GM21367 (cell line): ENCODE results near the gene LMO7.
"Not testable (repeated sequence)": the region's sequence is repeated elsewhere in the genome, so short reads cannot be mapped to it uniquely, and the experiment has no call there.

Source experiments
- ATAC-seq: cut with Tn5 transposase; IDR thresholded peaks from one replicate; pipeline ENCODE4 v1.9.1; 2021; ENCODE audit not compliant: unreplicated experiment

LMO7 gene

DNA sequence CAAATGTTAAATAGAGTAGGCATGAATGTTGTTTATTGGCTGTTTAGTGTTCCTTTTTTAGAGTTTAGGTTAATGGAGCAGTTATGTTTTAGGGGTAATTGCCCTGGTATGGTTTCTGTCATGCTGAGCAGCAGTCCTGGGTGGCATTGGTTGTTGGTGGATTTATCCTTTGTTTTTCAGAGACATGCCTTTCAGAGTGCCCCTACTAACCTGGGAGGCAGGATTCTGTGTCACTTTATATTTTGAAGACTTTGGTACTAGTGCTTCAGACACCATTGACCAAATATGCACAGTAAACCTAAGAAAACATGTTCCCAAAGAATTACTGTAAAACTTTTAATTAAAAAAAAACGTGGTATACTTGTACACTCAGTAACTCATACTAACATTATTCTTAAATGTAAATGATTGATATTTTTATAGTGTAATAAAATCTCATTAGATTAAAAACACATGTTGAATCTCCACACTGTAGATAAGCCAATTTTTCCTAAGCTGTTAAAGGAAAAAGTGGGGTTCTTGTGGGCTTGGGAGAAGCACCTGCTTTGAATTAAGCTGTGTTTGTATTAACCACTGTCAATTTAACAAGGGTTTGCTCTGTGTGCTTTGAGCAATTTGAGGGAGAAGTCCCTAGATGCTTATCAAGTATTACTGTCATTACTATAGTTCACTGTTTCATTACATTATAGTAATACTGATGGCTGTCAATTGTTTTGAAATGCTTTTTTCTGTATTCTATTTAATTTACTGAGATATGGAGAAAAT, 133.2 kb downstream of the LMO7 start:
- no peak for ATAC-seq

GRCh38 chr13:75770164-75770563, 134.0 kb downstream of the LMO7 start:
- no peak for ATAC-seq

DNA sequence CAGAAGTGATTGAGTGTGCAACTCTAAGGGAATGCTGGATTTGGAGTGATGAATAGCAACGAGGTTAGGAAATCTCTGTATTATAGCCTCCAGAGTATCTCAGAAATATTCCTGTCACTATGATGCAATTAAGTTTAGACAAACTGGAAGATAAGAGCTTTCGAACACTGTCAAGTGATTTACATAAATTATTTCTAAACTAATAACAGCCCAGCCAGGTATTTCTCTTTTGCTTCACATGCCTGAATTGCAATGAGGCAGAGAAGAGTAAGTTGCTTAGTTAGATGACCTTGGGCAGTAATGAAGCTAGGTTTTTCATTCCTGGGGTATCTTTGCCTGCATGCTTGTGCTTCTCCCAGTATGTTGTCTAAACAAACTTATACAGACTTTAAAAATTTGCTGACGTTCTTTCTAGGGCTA, 134.5 kb downstream of the LMO7 start:
- no peak for ATAC-seq

DNA sequence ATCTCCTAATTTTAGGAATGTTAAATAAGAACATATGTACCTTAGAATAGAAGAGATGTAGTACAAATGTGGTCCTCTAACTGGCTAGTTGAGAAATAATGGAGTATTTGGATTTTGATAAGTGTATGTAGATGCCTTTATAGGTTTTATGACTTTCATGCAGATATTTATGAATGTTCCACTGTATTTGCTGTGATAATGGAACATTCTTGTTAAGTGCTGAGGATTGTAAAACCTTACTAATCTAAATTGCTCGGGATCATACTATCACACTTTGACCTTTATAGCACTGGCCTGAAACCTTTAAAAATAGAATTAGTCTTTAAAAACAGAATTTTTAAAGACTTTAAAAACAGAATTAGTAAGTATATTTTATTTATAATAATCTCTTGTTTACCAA, 135.1 kb downstream of the LMO7 start:
- no peak for ATAC-seq

GRCh38 chr13:75771818-75772217, 135.7 kb downstream of the LMO7 start:
- no peak for ATAC-seq

DNA sequence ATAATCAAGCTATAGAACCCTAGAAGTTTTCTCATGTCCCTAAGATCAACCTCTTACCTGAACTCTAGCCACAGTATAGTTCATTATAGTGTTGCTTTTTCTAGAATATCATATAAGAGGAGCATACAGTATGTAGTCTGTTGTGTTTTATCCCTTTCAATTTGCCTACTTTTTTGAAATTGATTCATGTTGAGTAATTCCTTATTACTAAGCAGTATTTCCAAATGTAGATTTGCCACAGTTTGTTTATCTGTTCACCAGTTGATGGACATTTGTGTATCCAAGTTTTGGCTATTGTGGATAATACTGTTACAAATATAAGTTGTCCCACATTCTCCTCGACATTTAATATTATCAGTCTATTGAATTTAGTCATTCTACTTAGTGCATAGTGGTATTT, 138.0 kb downstream of the LMO7 start:
- no peak for ATAC-seq

GRCh38 chr13:75776550-75776949, 140.4 kb downstream of the LMO7 start:
- ATAC-seq: no peak

DNA sequence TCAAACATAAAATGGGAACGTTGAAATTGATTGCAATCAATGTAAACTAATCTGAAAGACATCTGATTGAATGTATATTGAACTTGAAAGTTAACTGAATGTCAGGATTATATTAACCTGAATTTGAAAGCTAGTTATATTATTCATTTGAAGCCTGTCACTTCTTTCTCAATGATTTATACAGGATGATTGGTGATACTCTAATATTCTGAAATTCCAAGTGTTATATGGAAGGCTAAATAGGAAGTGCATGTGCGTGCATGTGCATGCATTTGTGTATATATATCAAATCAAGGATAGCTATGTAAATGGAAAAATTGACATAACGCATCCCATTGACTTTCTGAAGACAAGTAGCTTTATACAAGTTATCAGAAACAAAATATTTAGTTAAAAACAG, 143.3 kb downstream of the LMO7 start:
- ATAC-seq: no peak

DNA sequence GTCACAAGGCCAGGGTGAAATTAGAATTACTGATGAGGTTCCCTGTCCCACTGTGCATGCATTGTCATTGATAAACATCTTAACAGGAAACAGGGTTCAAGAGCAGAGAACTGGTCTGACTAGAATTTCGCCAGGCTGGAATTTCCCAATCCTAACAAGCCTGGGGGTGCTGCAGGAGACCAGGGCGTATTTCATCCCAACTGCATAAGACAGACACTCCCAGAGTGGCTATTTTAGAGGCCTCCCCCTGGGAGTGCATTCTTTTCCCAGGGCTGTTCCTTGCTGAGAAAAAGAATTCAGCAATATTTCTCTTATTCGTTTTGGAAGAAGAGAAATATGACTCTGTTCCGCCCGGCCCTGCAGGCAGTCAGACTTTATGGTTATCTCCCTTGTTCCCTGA, 144.0 kb downstream of the LMO7 start:
- not testable (repeated sequence) for ATAC-seq

GRCh38 chr13:75782985-75783384, 146.9 kb downstream of the LMO7 start:
- no peak for ATAC-seq

DNA sequence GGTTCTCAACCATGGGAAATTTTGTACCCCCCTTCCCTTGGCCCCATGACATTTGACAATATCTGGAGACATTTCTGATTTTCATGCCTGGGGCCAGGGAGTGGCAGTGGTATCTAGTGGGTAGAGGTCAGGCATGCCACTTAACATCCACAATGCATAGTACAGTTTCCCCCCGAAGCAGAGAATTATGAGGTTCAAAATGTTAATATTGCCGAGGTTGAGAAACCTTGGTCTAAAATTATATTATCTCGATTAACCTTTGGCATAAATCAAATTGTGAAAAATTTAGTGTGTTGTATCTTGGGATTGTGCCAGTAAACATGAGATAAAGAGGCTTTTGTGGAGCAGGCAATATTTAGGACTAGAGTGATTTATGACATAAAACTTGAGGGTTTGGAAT, 147.9 kb downstream of the LMO7 start:
- no peak for ATAC-seq

DNA sequence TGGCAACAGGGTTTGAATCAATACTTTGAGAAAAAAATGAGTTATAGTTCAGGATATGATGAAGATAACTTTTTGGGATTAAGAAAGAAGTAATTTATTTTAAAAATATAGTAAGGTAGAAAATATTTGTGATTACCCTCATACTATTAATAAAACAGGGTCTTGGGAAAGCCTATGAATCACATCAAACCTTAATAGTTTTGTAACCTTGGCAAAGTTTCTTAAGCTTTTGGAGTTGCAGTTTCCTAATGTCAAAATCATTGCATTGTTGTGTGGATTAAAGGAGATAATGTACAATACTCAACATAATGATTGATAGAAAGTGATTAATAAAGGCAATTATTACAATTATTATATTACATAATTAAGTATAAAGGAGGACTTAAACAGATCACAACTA, 149.0 kb downstream of the LMO7 start:
- ATAC-seq: no peak

DNA sequence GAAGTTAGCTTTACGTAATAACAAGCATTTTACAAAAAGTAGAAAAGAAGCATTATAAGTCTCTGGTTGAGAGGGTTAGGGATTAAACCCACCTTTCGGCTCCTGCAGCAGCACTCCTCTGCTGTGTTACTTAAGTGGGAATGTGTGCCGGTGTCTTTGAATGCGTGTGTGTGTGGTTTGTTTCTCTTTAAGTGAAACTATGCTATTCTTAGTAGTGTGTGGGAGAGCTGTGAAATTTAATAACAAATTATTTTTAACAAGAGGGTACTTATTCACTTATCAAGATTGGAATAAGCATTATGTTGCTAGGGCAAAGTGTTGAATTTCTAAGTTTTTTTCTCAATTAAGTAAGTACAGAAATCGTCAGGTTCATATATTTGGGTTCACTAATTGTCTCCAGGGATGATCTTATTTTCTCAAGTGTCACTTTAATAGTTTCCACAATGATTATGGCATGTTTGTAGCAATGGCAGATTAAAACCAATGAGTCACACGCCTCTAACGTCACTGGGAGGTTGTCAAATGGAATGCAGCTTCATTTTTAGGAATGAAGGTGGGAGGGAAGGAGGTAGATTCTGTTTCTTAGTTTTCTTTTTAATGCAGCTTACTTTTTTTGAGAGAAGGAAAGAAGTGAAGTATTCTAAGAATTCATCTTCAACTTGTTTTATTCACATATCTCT, 151.3 kb downstream of the LMO7 start:
- ATAC-seq: no peak

GRCh38 chr13:75788481-75788981, 152.4 kb downstream of the LMO7 start:
- no peak for ATAC-seq

DNA sequence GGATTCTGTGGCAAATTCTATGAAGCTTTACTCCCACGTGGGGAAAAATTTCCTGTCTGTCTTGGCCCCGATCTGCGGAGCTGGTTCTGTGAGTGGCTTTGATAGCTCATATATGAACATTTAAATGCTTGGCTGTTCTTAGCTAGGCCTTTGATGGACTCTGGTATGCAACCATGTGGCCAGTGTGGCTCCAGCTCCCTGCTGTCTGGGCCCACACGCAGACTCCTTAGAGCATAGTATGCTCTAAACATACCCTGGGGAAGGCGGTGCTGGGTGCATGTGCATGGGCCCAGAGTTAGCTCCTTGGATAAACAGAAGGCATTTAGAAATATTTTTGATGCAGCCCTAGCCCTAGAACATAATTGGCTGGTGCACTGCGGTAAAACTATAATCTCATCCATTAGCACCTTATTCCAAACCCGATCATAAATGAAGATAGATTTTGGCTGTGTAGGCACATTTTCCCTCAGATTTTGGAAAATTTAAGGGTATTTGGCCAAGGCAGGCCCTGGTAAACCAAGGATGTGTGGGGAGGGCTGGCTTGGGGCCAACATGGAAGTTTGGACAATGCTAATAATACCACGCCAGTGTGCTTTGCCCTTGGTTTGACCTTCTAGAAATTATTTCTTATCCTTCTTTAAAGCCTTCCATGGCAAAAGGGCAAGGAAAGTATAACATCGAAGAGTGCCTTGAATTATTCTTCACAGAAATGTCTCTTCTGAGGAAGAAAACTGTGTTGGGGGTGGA, 153.5 kb downstream of the LMO7 start:
- no peak for ATAC-seq

DNA sequence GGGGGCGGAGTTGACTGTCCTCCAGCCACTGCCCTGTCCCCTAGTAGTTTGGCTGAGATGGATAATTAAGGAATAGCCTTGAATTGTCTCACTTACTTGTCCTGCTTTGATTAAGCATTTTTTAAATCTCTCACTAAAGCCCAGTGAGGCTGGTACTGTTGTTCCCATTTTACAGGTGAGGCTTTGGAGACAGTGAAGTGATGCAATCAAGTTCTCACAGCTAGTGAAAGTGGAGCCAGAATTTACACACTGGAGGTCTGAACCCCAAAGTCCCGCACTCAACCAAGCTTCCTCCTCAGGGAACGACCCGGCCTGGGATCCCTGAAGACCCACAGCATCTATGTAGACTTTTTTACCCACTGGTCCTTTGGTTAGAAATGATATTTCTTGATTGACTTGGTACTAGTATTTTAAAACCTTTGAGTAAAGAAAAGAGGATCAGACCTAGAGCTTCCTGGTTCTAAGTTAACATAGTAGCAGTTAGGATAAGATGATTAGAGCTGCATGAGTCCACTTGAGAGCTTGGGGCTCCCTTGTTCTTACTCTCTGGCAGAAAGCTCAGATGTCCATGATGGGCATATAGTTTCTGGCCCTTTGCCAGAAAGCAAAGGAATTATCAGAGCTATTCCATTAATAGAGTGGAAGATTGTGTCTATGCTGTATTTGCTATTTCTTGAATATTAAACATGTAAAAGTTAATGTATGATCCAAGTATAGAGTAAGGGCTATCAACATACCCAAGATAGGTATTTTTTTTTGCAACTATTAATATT, 154.3 kb downstream of the LMO7 start:
- no peak for ATAC-seq

GRCh38 chr13:75792526-75793187, 156.5 kb downstream of the LMO7 start:
- ATAC-seq: no peak

DNA sequence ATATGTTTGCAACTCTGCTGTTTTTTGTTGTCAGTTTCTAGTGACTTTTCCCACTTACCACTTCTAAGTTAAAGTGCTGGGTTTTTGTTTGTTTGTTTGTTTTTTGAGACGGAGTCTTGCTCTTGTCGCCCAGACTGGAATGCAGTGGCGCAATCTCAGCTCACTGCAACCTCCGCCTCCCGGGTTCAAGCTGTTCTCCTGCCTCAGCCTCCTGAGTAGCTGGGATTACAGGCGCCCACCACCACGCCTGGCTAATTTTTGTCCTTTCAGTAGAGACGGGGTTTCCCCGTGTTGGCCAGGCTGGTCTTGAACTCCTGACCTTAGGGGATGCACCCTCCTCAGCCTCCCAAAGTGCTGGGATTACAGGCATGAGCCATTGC, 157.0 kb downstream of the LMO7 start:
- not testable (repeated sequence) for ATAC-seq

DNA sequence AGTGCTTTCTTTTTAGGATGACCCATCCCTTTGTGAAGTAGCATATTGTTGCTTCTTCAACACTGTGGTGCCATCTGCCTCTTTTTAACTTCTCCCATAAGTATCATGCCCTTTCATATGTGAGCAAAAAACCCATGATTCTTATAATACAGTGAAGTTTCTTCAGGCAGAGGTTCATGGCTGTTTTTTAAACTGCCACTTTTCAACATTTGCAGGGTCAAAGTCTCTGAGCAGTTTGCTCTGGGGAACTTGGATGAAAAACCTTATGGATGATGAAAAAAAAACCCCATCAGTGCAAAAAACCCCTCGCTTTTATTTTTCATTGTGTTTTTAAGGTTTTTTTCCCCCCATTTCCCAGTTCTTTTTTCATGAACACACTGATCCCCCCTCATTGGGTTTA, 158.5 kb downstream of the LMO7 start:
- ATAC-seq: no peak

- no peak for ATAC-seq
Measured at GRCh38 chr13:75795274-75795673, 159.1 kb downstream of the LMO7 start.

- no peak for ATAC-seq
Measured at GRCh38 chr13:75796825-75797224, 160.7 kb downstream of the LMO7 start.
